Epithelial cell of prostate (primary cell): ENCODE measurements around the gene ELOVL4.

Experiments
- DNase-seq: peaks from one replicate; pipeline ENCODE4 v3.0.0-alpha.2; 2011; ENCODE audit warnings: low read depth, low spot score
- H3K27ac ChIP-seq: fragments of 450-650 bp; 2 replicates; pipeline ENCODE4 v1.5.1; 2017; ENCODE audit warnings: mild to moderate bottlenecking

ELOVL4 gene

DNA sequence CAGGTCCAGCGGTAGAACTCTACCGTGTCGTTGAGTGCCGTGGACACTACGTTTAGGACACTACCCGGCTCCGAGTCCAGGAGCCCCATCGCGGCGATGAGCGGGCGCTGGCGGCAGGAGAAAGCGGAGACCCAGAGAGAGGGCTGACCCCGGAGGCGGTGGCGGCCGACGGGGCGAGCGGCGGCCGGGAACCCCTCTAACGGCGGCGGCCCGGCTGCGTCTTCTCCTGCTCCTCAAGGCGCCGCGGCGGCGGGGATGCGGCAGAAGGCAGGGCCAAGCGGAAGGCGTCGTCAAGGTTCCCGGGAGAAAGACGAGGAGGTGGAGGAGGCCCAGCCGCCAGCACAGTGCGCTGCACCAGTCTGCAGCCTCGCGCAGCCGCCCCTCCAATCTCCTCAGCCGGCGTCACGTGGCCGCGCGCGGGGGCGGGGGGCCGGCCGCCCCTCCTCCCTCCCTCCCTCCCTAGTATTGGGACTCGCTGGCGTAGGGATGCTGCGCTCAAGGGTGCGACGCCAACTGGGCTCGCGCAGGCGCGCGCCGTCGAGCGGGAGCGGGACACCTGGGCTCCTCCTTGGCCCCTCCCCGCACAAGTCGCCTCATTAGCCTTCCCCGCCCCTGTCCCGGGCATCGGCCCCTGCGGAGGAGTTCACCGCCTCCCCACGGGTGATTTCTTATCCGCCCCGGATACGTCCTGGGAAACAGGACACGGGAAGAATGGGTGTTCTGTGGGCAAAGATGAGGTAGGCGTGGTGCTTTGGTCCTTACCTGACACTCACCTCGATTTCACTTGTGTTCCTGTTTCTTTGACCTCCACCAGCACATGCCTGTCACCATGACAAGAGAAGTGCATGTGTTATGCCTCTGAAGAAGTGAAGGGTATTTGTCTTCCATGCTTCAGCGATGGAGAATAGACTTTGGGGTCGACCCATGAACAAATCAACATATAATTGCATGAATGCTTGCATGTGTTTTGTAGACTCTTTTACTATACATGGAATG lies at the start of gene ELOVL4:
Gene ELOVL4 (minus strand): TSS at position 363 of the 996 bp plus-strand sequence. CDS start 274 bp downstream, at position 89.
- H3K27ac ChIP-seq = no peak within 1 kb of the TSS
- DNase-seq = peak; percentile 34

DNA sequence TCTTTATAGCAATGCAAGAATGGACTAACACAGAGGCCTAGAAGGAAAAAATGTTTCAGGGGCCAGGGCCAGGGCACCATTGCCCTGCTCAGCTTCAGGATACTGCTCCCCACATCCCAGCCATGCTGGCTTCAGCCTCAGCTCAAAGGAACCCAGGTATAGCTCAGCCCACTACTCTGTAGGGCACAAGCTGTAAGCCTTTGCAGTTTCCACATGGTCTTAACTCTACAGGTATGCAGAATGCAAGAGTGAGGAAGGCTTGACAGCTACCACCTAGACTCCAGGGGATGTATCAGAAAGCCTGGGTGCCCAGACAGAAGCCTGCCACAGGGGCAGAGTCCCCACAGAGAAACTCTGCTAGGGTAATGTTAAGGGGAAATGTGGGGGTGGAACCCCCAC lies 46.6 kb upstream of the ELOVL4 start:
- no peak for DNase-seq
- no peak overlapping the region for H3K27ac ChIP-seq

DNA sequence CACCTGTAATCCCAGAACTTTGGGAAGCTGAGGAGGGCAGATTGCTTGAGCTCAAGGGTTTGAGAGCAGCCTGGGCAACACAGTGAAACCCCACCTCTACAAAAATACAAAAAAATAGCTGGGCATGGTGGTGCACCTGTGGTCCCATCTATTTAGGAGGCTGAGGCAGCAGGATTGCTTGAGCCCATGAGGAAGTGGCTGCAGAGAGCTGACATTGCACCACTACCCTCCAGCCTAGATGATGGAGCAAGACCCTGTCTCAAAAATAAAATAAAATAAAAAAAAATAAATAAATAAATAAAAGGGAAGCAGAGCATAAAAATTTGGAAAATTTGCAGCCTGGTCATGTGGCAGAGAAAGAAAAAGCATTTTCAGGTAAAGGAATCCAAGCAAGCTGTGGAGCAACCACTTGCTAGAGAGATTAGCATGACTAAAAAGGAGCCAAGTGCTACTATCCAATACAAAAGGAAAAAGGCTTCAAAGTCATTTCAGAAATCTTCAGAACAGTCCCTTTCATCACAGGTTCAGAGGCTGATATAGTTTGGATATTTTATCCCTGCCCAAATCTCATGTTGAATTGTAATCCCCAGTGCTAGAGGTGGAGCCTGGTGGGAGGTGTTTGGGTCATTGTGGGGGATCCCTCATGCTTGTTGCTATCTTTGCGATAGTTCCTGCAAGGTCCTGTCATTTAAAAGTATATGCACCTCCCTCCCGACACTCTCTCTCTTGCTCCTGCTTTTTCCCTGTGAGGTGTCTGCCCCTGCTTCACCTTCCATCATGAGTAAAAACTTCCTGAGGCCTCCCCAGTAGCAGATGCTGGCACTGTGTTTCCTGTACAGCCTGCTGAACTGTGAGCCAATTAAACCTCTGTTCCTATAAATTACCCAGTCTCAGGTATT lies 45.9 kb upstream of the ELOVL4 start:
- no peak for DNase-seq
- H3K27ac ChIP-seq = no peak overlapping the region

DNA sequence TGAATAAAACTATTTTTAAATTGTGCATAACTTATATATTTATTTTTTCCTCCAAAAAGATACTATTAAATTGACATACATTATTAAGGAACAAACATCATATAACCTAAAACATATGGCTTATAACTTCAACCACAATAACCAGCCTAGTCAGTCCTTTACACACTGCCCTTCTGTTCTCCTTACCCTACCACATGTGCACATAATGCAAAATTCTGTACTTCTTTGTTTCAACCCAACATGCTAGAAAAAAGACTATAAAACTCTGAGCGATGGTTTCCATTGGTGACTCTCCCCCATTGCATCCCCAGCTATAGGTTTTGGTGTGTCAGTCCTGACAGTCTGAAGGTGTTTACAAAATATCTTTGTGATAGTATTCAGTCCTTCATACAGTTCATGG lies 42.3 kb upstream of the ELOVL4 start:
- H3K27ac ChIP-seq = no peak overlapping the region
- no peak for DNase-seq

DNA sequence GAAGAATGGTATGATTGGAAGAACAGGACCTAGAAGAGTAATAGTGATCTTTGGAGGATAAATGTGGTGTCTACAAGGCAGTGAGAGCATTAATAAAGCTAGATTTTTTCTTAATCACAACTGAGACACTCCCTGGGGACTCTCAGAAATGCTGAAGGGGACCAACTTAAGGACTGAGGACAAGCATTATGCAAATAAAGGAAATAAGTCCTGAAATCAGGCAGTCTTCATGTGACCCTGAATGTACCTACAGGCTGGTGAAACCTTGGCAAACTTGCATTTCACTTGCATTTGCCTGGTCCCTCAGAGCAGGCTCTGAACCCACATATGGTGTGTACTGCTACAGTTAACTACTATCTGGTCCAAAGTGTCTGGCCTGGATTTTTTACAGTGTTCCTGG lies 37.8 kb upstream of the ELOVL4 start:
- DNase-seq = no peak
- no peak overlapping the region for H3K27ac ChIP-seq

DNA sequence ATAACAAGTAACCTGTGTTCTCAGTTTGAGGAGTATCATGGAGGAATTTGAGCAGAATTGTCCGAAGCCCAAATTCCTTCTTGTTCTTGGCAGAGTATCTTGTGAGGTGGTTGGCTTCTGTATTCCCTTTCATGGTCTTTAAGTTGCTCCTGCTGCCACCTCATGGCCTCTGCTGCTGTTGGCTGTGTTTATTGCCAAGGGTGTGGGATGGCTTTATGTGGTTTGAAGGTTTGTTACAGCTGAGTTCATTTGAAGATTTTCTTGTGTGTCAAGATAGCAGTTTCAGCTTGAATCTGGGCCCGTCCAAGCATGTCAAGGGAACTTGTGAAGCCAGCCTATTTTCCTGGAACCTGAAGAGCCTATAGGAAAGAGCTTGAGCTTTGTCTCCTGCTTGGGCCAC lies 36.9 kb upstream of the ELOVL4 start:
- DNase-seq = peak; percentile 50
- no peak overlapping the region for H3K27ac ChIP-seq

DNA sequence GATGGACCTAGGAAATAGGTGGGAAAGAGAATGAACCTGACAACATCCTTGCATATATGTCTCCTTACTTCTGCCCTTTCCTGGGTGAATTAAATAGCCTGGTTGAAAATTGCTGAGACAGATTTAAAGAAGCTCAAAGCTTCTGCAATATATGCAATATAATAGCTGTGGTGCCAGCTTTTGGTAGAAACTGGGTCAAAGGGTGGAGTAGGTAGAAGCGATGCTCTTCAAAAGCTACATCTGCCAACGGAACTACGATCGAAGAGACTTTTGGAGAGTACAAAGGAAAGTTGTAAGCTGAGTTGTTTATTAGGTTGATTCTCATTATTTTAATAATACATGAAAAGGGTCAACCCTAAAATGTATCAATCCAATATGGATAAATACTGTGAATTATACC lies 34.3 kb upstream of the ELOVL4 start:
- DNase-seq = no peak
- no peak overlapping the region for H3K27ac ChIP-seq

DNA sequence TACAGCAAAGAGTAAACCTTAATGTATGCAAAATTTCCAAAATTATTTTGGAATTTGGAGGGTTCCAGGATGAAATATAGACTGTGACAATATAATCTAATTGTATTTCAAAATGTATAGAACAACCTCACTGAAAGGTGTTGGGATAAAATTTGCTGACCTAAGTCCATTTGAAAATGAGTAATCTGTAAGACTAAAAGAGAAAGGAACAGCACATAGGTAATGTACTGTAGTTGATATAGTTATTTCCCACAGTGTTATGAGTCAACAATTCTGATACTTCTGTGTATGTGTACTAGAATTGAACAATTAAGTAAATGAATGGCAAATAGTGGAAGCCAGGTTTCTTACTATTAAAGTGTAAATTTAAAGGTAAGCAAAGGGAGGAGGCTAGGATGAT lies 23.8 kb upstream of the ELOVL4 start:
- H3K27ac ChIP-seq = no peak overlapping the region
- DNase-seq = no peak

DNA sequence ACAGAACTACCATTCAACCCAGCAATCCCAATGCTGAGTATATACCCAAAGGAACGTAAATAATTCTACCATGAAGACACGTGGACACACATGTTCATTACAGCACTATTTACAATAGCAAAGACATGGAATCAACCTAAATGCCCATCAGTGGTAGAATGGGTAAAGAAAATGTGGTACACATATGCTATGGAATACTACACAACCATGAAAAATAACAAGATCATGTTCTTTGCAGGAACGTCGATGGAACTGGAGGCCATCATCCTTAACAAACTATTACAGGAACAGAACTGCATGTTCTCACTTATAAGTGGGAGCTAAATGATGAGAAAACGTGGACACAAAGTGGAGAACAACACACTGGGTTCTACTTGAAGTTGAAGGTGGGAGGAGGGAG lies 22.4 kb upstream of the ELOVL4 start:
- H3K27ac ChIP-seq = no peak overlapping the region
- no peak for DNase-seq

DNA sequence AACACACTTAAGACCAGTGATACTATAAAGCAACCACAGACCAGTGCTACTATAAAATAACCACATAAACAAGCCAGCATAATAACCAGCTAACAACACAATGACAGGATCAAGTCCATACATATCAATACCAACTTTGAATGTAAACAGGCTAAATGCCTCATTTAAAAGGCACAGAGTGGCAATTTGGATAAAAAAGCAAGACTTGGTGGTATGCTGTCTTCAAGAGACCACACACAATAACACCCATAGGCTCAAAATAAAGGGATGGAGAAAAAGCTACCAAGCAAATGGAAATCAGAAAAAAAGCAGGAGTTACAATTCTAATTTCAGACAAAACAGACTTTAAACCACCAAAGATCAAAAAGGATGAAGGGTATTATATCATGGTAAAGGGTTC lies 19.8 kb upstream of the ELOVL4 start:
- H3K27ac ChIP-seq = no peak overlapping the region

DNA sequence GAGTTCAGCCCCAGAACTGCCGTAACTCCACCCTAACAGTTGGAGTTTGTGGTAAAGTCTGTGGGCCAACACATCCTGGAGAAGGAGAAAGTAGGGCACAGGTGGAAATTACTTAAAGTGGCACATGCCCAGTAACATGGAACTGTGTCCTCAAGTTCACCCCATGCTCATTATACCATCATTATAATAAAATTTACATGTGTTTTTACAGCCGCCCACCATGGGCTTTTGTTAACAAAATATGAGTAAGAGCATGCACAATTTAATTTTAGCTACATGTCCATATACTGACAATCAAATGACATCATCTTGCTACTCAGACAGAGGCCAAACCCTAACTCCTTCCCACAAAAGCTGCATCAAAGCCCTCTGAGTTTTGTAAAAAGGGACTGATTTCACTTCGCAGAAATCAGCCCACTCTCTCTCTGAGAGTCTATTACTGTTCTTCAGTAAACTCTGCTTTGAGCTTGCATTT lies 17.3 kb upstream of the ELOVL4 start:
- DNase-seq = no peak
- no peak overlapping the region for H3K27ac ChIP-seq

More for the DNA sequence above, 19.8 kb upstream of the ELOVL4 start:
- no peak for DNase-seq

DNA sequence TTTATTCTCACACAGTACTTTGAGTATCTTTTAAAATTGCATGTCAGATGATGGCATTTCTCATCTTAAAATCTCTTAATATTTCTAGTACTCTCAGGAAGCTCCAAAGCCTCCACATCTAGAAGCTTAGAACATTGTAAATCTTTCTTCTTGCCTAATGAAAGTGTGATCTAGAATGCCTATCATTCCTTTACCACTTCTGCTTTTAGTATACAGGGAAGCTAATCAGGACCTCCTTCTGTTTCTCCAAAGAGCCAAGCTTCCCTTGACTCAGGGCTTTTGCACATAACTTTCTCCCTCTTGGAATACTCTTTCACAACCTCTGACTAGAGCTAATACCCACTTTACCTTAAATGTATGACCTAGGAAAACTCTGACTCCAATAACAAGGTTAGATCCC lies 7.5 kb upstream of the ELOVL4 start:
- H3K27ac ChIP-seq = no peak overlapping the region
- no peak for DNase-seq

DNA sequence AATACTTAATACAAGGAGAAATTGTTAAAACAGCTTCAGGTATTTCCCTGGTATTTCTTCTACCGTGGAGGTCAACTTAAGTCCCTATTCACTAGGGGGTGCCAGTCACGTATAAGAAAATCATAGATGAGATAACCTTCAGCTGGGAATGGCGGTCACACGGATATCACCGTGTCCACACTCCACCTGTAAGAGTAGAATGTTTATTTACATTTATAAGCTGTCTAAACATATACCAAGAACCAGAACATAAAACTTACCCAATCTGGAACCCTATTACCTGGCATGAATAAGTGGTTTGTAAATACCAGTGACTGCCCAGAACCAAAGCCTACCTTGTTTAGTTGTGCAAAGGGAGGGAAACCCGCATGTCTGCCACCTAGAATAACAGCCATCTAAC lies 1.9 kb upstream of the ELOVL4 start:
- DNase-seq = peak; percentile 27
- no peak overlapping the region for H3K27ac ChIP-seq

DNA sequence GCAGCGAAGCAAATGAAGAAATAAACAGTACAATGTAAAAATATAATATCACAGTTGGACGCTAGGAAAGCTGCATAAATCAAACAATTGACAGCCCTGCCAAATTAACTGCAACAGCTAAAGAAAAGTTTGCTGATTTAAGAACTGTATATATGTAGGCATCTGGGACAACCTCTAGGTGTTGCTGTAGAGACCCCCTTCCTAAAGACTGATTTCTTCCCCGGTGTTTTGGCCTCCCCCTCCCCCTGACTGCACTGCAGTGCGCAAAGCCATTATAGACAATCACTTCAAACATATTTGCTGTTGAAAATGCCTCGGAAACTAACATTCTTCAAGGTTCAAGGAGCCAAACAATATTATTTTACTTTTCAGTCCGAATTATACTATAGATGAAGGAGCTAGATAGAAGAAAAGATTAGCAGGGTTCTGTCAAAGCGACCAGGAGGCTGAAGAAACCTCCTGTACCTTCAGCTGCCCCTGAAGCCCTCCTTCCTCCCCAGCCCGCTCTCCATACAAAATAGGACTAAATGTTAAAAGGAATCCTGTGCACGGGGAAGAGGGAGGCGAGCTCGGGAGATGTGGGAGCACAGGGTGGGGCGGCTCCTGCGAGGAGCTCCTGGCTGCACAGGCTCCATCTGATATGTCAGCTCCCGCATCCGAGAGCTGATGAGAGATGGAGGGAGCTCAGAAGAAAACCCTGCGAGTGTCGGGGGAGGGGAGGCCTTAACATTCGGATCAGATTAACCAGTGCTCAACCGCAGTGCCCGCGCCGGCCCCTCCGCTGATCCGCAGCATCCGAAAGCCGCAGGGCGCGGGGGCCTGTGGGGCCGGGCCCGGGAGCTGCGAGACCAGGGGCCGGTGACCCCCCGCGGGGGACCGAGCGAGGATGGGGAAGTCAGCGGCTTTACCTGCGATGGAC lies 822 bp downstream of the ELOVL4 start:
- no peak overlapping the region for H3K27ac ChIP-seq
- DNase-seq = no peak

DNA sequence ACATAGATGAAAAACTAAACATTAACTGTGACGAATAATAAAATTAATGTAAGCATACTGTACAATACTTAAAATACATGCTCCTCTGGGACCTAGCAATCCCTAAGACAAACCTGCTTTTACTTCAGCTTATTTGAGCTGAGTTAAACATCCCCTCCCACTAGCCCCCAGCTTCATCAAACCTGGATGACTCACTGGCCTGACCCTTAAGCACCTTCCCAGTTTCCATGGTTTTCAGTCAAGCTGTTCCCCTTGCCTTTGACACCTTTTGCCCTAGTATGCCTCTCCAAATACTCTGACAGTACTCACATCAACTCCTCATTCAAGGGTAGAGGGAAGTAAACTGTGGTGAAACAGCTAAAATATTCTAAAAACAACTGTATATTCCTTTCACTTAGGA lies 4.2 kb downstream of the ELOVL4 start:
- no peak for DNase-seq
- H3K27ac ChIP-seq = no peak overlapping the region

DNA sequence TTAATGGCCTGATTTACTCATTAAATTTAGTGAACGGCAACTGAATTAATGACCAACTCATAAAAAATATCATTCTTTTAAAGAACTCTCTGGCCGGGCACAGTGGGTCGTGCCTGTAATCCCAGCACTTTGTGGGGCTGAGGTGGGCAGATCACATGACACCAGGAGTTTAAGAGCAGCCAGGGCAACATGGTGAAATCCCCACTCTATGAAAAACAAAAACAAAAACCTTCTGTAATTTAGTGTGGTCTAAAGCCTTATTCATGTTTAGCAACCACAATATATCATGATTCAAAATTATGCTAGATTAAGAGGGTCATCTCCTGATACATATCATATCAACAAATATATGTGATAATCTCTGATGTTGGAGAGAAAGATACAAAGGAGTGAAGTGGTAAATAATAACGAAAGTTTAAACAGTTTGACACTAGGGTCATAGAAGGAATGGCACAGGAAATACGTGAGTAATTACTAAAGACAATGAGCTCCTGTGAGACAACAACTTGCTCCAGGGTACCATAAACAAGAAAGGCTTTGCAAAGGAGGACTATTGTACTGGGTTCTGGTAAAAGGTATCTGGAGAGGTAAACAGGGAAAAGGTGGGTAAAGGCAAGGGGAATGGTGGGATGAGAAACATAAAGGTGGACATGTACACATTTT lies 5.7 kb downstream of the ELOVL4 start:
- DNase-seq = no peak
- H3K27ac ChIP-seq = no peak overlapping the region

DNA sequence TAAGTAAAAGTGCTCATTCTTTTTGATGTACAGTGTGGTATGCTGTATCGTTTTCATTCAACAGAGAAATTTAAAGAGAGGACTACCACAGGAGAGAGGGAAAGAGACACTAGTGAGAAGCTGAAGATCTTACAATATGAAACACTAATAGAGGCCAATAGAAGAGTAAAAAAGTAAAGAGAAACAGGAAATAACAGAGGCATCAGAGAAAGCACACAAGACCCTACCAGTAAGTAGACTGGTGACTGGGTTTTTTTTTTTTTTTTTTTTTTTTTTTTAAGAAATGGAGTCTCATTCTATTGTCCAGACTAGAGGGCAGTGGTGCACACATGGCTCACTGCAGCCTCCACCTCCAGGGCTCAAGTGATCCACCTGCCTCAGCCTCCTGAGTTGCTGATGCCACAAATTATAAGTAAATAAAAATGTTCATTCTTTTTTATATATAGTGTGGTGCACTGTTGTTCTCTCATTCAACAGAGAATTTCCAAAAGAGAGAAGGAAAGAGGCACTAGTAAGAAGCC lies 18.8 kb downstream of the ELOVL4 start:
- H3K27ac ChIP-seq = no peak overlapping the region
- DNase-seq = no peak

DNA sequence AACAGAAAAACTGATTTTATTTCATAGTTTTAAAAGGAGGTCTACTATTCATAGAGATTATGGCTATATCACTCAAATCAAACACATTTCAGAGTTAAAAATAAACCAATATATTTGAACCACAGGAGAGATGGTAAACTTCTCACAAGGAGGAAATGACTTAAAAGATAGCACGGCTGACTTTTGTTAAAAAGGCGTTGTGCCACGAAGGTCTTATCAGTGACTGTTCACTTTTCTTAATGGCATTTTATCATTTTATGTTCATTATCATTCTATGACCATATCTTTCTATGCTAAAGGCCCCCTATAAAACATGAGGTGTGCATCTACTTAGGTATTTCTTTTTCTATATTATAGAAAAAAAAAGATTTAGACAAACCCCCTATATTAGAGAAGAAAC lies 19.6 kb downstream of the ELOVL4 start:
- DNase-seq = no peak
- H3K27ac ChIP-seq = no peak overlapping the region

DNA sequence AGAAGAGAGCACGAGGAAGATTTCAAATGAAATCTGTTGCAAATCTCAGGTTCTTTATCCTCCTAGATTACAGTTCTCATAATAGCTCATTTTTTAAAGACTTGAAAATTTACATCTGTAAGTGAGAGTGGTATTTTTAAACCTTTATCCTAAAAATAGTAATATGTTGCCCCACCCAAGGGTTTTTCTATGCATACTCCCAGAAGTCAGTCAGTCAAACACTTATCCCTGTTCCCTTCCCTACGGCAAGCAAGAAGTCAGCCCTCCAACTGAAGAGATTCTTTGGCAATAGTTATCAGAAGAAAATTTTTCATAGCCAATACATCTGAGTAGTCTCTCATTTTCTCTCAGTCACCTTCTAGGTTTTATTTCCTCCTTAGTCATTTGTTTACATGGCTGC lies 24.1 kb downstream of the ELOVL4 start:
- no peak for DNase-seq
- H3K27ac ChIP-seq = no peak overlapping the region
